H9 (cell line): Measurements from ENCODE around the gene CCNY. TPM values are rescaled to one million over a fixed set of nuclear protein-coding genes. Genes with fewer than 3 reads are reported as not detected.

Source experiments
- DNase-seq: peaks from one replicate; pipeline ENCODE4 v3.0.0-alpha.2; 2017
- H2AFZ ChIP-seq: one replicate; pipeline ENCODE4 v1.6.1; 2013; ENCODE audit warnings: mild to moderate bottlenecking, low read length, control low read depth, moderate library complexity
- H2AK5ac ChIP-seq: 2 replicates; pipeline ENCODE4 v1.6.1; 2013; ENCODE audit warnings: low read length, control low read depth, mixed read lengths; ENCODE audit not compliant: insufficient read length
- H2BK120ac ChIP-seq: one replicate; pipeline ENCODE4 v1.6.1; 2013; ENCODE audit warnings: low read depth, mild to moderate bottlenecking, low read length, control low read depth, inconsistent platforms; ENCODE audit not compliant: poor library complexity, severe bottlenecking
- H2BK12ac ChIP-seq: 2 replicates; pipeline ENCODE4 v1.6.1; 2013; ENCODE audit warnings: low read length, control low read depth, mixed read lengths, low read depth; ENCODE audit not compliant: insufficient read length
- H2BK15ac ChIP-seq: 2 replicates; pipeline ENCODE4 v1.6.1; 2013; ENCODE audit warnings: low read depth, low read length, control low read depth
- H2BK20ac ChIP-seq: one replicate; pipeline ENCODE4 v1.6.1; 2013; ENCODE audit warnings: low read depth, mild to moderate bottlenecking, low read length, control low read depth, inconsistent platforms; ENCODE audit not compliant: poor library complexity, severe bottlenecking
- H2BK5ac ChIP-seq: 2 replicates; pipeline ENCODE4 v1.6.1; 2013; ENCODE audit warnings: low read length, control low read depth, mixed read lengths; ENCODE audit not compliant: insufficient read length
- H3K14ac ChIP-seq: 2 replicates; pipeline ENCODE4 v1.6.1; 2013; ENCODE audit warnings: low read length, control low read depth; ENCODE audit not compliant: insufficient read depth
- H3K18ac ChIP-seq: 2 replicates; pipeline ENCODE4 v1.6.1; 2013; ENCODE audit warnings: low read depth, mild to moderate bottlenecking, mixed read lengths, low read length, control low read depth; ENCODE audit not compliant: insufficient read length
- H3K23ac ChIP-seq: 2 replicates; pipeline ENCODE4 v1.6.1; 2013; ENCODE audit warnings: low read length, control low read depth, mixed read lengths, low read depth; ENCODE audit not compliant: insufficient read length
- H3K23me2 ChIP-seq: 2 replicates; pipeline ENCODE4 v1.6.1; 2013; ENCODE audit warnings: low read depth, mild to moderate bottlenecking, mixed read lengths, low read length, control low read depth; ENCODE audit not compliant: insufficient read length, poor library complexity, severe bottlenecking
- H3K27ac ChIP-seq: 2 replicates; pipeline ENCODE4 v1.5.1; 2013; ENCODE audit warnings: low read length, control low read depth, mixed read lengths, low read depth; ENCODE audit not compliant: insufficient read length
- H3K27me3 ChIP-seq: 2 replicates; pipeline ENCODE4 v1.6.1; 2013; ENCODE audit warnings: low read length, control low read depth, inconsistent platforms; ENCODE audit not compliant: insufficient read depth
- H3K4ac ChIP-seq: 2 replicates; pipeline ENCODE4 v1.6.1; 2013; ENCODE audit warnings: low read depth, mild to moderate bottlenecking, control low read depth, inconsistent platforms, low read length, moderate library complexity
- H3K4me1 ChIP-seq: 2 replicates; pipeline ENCODE4 v1.6.1; 2013; ENCODE audit warnings: low read length, control low read depth, inconsistent platforms; ENCODE audit not compliant: insufficient read depth
- H3K4me2 ChIP-seq: 2 replicates; pipeline ENCODE4 v1.6.1; 2013; ENCODE audit warnings: low read length, control low read depth, mixed read lengths; ENCODE audit not compliant: insufficient read length, insufficient read depth
- H3K56ac ChIP-seq: 2 replicates; pipeline ENCODE4 v1.6.1; 2013; ENCODE audit warnings: low read depth, mild to moderate bottlenecking, mixed read lengths, low read length, control low read depth; ENCODE audit not compliant: insufficient read length
- H3K79me1 ChIP-seq: 2 replicates; pipeline ENCODE4 v1.6.1; 2013; ENCODE audit warnings: low read depth, mild to moderate bottlenecking, moderate library complexity, low read length, control low read depth, inconsistent platforms; ENCODE audit not compliant: insufficient read depth, poor library complexity, severe bottlenecking
- H3K79me2 ChIP-seq: 2 replicates; pipeline ENCODE4 v1.6.1; 2013; ENCODE audit warnings: low read length, control low read depth, inconsistent platforms; ENCODE audit not compliant: insufficient read depth
- H3K9ac ChIP-seq: 2 replicates; pipeline ENCODE4 v1.6.1; 2013; ENCODE audit warnings: low read length, control low read depth, mixed read lengths; ENCODE audit not compliant: insufficient read length; ENCODE audit errors: extremely low read depth
- H3K9me3 ChIP-seq: one replicate; pipeline ENCODE4 v1.6.1; 2013; ENCODE audit warnings: low read depth, low read length, inconsistent platforms; ENCODE audit not compliant: control insufficient read depth
- H3T11ph ChIP-seq: one replicate; pipeline ENCODE4 v1.6.1; 2013; ENCODE audit warnings: mild to moderate bottlenecking, low read length, control low read depth, inconsistent platforms
- H4K20me1 ChIP-seq: one replicate; pipeline ENCODE4 v1.6.1; 2013; ENCODE audit not compliant: control insufficient read depth, insufficient read length, insufficient read depth
- H4K5ac ChIP-seq: 2 replicates; pipeline ENCODE4 v1.6.1; 2013; ENCODE audit warnings: low read depth, mild to moderate bottlenecking, mixed read lengths, low read length, control low read depth; ENCODE audit not compliant: insufficient read length
- H4K8ac ChIP-seq: replicated peaks from 2 replicates; pipeline ENCODE4 v1.6.1; 2013; ENCODE audit warnings: low read length, control low read depth, mixed read lengths, low read depth; ENCODE audit not compliant: insufficient read length
- H4K91ac ChIP-seq: 2 replicates; pipeline ENCODE4 v1.6.1; 2013; ENCODE audit warnings: low read depth, mild to moderate bottlenecking, moderate library complexity, mixed read lengths, low read length, control low read depth; ENCODE audit not compliant: insufficient read length
- H3K27ac Mint-ChIP-seq, 3 experiments: 2 replicates in 2 of 3; 3 replicates in 1 of 3; pipeline ENCODE4 v1.8.0; 2020 to 2021; ENCODE audit warnings: mixed read lengths in 3 of 3, mild to moderate bottlenecking in 1 of 3, moderate library complexity in 1 of 3
- H3K27me3 Mint-ChIP-seq: 2 replicates; pipeline ENCODE4 v1.8.0; 2021; ENCODE audit warnings: low read depth, mild to moderate bottlenecking, moderate library complexity, mixed read lengths
- H3K36me3 Mint-ChIP-seq, 3 experiments: 2 replicates in 2 of 3; 3 replicates in 1 of 3; pipeline ENCODE4 v1.8.0; 2020 to 2021; ENCODE audit warnings: low read depth in 3 of 3, mixed read lengths in 3 of 3; ENCODE audit not compliant: insufficient read depth in 1 of 3
- H3K4me1 Mint-ChIP-seq, 2 experiments: 2 replicates each; pipeline ENCODE4 v1.8.0; 2020; ENCODE audit warnings: mixed read lengths in 2 of 2
- H3K4me3 Mint-ChIP-seq, 2 experiments: 2 replicates in 1 of 2; 3 replicates in 1 of 2; pipeline ENCODE4 v1.8.0; 2020 to 2021; ENCODE audit warnings: mild to moderate bottlenecking in 2 of 2, mixed read lengths in 2 of 2, moderate library complexity in 1 of 2
- H3K9me3 Mint-ChIP-seq, 2 experiments: 2 replicates in 1 of 2; 3 replicates in 1 of 2; pipeline ENCODE4 v1.8.0; 2020; ENCODE audit warnings: mild to moderate bottlenecking in 2 of 2, mixed read lengths in 2 of 2, moderate library complexity in 1 of 2
- WGBS: extraction: QIAGEN DNeasy Blood & Tissue Kit; methylation state at CpG from one replicate; pipeline ENCODE4 v1.1.7; 2013; ENCODE audit warnings: missing lambda C conversion rate, low lambda C conversion rate, mixed read lengths; ENCODE audit not compliant: insufficient read length; ENCODE audit errors: extremely low coverage; 5-methylcytosine and 5-hydroxymethylcytosine counted together
- total RNA-seq: library from RNA; stranded (reverse); gene quantifications from 2 replicates; pipeline ENCODE4 v1.2.1, GENCODE V29; 2021
- TF ChIP-seq, protein P1 (sequence below): fragments of 200-600 bp; sonication (generic); conservative IDR thresholded peaks from 3 replicates; pipeline ENCODE4 v1.8.0; 2021; ENCODE audit warnings: antibody characterized with exemption, mild to moderate bottlenecking

CCNY gene
- total RNA-seq, 1 experiment from 2014 or later: 62.1 TPM

DNA sequence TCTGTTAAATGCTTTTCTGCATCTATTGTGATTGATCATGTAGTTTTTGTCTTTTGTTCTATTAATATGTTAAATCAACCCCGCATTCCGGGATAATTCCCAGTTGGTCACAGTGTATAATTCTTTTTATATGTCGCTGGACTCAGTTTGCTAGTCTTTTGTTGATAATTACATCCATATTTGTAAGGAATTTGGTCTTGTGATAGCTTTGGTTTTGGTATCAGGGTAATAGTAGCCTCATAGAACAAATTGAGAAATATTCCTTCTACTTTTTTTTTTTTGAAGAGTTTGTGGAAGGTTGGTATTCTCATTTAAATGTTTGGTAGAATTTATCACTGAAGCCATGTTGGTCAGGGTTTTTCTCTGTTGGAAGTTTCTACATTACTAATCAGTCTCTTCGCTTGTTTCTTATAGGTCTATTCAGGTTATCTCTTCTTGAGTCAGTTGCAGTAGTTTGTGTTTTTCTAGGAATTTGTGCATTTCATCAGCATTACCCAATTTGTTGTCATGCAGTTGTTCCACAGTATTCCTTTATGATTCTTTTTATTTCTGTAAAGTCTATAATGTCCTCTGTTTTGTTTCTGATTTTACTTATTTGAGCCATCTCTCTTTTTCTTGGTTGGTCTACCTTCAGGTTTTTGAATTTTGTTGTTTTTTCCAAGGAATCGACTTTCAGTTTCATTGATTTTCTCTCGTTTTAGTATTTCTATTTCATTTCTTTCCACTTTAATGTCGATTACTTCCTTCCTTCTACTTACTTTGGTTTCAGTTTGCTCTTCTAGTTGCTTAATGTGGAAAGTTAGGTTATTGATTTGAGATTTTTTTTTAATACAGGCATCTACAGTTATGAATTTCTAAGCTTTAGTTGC lies 204.2 kb downstream of the CCNY start:
- Histone ChIP-seq H3K4me2 (no peak overlapping the region), H2BK5ac (no peak overlapping the region), H2BK15ac (no peak overlapping the region), H2AK5ac (no peak overlapping the region), H3K27ac (no peak overlapping the region), H4K20me1 (no peaks in the 10 kb centered on the region), H3K27me3 (no peaks in the 10 kb centered on the region), H3T11ph (no peak overlapping the region), H3K23me2 (no peaks in the 10 kb centered on the region), H3K4ac (no peak overlapping the region), H3K56ac (no peak overlapping the region), H3K23ac (no peak overlapping the region), H3K79me1 (no peaks in the 10 kb centered on the region), H3K4me1 (no peaks in the 10 kb centered on the region), H3K79me2 (no peaks in the 10 kb centered on the region), H2AFZ (no peak overlapping the region), H2BK12ac (no peak overlapping the region), H3K18ac (no peak overlapping the region), H3K9me3 (no peaks in the 10 kb centered on the region), H2BK120ac (no peak overlapping the region), H3K14ac (no peak overlapping the region), H4K8ac (no peak overlapping the region), H2BK20ac (no peak overlapping the region), H3K9ac (no peak overlapping the region), H4K91ac (no peak overlapping the region), H4K5ac (no peak overlapping the region)
- TF ChIP-seq, protein P1, sequence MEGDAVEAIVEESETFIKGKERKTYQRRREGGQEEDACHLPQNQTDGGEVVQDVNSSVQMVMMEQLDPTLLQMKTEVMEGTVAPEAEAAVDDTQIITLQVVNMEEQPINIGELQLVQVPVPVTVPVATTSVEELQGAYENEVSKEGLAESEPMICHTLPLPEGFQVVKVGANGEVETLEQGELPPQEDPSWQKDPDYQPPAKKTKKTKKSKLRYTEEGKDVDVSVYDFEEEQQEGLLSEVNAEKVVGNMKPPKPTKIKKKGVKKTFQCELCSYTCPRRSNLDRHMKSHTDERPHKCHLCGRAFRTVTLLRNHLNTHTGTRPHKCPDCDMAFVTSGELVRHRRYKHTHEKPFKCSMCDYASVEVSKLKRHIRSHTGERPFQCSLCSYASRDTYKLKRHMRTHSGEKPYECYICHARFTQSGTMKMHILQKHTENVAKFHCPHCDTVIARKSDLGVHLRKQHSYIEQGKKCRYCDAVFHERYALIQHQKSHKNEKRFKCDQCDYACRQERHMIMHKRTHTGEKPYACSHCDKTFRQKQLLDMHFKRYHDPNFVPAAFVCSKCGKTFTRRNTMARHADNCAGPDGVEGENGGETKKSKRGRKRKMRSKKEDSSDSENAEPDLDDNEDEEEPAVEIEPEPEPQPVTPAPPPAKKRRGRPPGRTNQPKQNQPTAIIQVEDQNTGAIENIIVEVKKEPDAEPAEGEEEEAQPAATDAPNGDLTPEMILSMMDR: no peak
- H3K36me3 Mint-ChIP-seq: peaks cover 41 to 51% (median 46%) of the 10 kb centered on the region in 3 experiments
- WGBS: no CpG with 5 or more reads among the region's 7 CpGs
- no peak overlapping the region for H3K27ac Mint-ChIP-seq
- no peak overlapping the region for H3K4me3 Mint-ChIP-seq
- peaks cover 16 to 25% of the 10 kb centered on the region in 2 experiments for H3K4me1 Mint-ChIP-seq
- H3K9me3 Mint-ChIP-seq: peaks cover 20 to 21% of the 10 kb centered on the region in 2 experiments
- DNase-seq: no peak
- no peaks in the 10 kb centered on the region for H3K27me3 Mint-ChIP-seq
